Sigmoid colon (tissue), 7 donors: ENCODE measurements around the gene SLC45A1. TPM values are rescaled to one million over a fixed set of nuclear protein-coding genes. Genes with fewer than 3 reads are reported as not detected.
A peak's percentile ranks its signal among the peaks of the same experiment; 100 is the strongest.

Experiments
- DNase-seq: peaks from one replicate; pipeline ENCODE4 v3.0.0-alpha.2; 2019
- H3K27ac ChIP-seq, 4 donors: fragments of 200-600 bp; sonication (generic); one replicate each; pipeline ENCODE4 v1.5.1; 2016 to 2019; ENCODE audit warnings: mild to moderate bottlenecking in 1 of 4
- H3K27me3 ChIP-seq, 3 donors: fragments of 200-600 bp; sonication (generic); one replicate each; pipeline ENCODE4 v1.5.1; 2019; ENCODE audit warnings: mild to moderate bottlenecking in 1 of 3
- H3K36me3 ChIP-seq, 4 donors: fragments of 200-600 bp; sonication (generic); one replicate each; pipeline ENCODE4 v1.5.1; 2016 to 2019
- H3K4me1 ChIP-seq, 4 donors: fragments of 200-600 bp; sonication (generic); one replicate each; pipeline ENCODE4 v1.5.1; 2017 to 2019
- H3K4me3 ChIP-seq, 4 donors: fragments of 200-600 bp; sonication (generic); one replicate each; pipeline ENCODE4 v1.5.1; 2017 to 2019; ENCODE audit warnings: mild to moderate bottlenecking in 2 of 4, moderate library complexity in 1 of 4
- H3K9me3 ChIP-seq, 4 donors: fragments of 200-600 bp in 3 of 4; sonication (generic) in 3 of 4; one replicate each; pipeline versions ENCODE4 v1.5.1 to v1.6.1; 2013 to 2019
- CTCF ChIP-seq, 4 experiments: fragments of 450-650 bp in 3 of 4; fragments of 200-600 bp in 1 of 4; IDR thresholded peaks; one replicate each; pipeline ENCODE4 v1.5.1; 2016 to 2019; ENCODE audit warnings: antibody characterized with exemption in 4 of 4, mild to moderate bottlenecking in 3 of 4, moderate library complexity in 2 of 4
- EP300 ChIP-seq, 4 donors: sonication (generic); formaldehyde crosslinking; IDR thresholded peaks; one replicate each; pipeline ENCODE4 v1.6.1; 2017; ENCODE audit warnings: antibody characterized with exemption in 4 of 4
- POLR2A ChIP-seq, 2 donors: fragments of 450-650 bp; IDR thresholded peaks; one replicate each; pipeline ENCODE4 v1.6.1; 2016; ENCODE audit warnings: antibody characterized with exemption in 2 of 2, mild to moderate bottlenecking in 2 of 2, moderate library complexity in 2 of 2
- POLR2AphosphoS5 ChIP-seq, 4 donors: sonication (generic); formaldehyde crosslinking; IDR thresholded peaks; one replicate each; pipeline ENCODE4 v1.6.1; 2017; ENCODE audit warnings: antibody characterized with exemption in 4 of 4
- WGBS, 2 donors: extraction: QIAGEN DNeasy Blood & Tissue Kit; methylation state at CpG; one replicate each; pipeline ENCODE4 v1.1.7; 2013; 5-methylcytosine and 5-hydroxymethylcytosine counted together
- intact Hi-C: fragments of 100-400 bp; cut with DNase I; formaldehyde crosslinking; loops from one replicate; pipeline ENCODE4 v1.15.1; 2023
- polyA plus RNA-seq, 3 donors: library from polyadenylated mRNA; stranded (reverse); fragments of 200-250 nt; gene quantifications; one replicate each; pipeline ENCODE4 v1.2.3, GENCODE V29; 2013
- total RNA-seq, 4 donors: library from RNA; depleted of rRNA; stranded (reverse); fragments of >200 nt; gene quantifications; one replicate each; pipeline ENCODE4 v1.1.0, GENCODE V29; 2016
- donor health status: healthy with polysubstance abuse.
- donor health status: Bipolar disorder and iron deficiency.
- donor health status: healthy.

Gene SLC45A1
- total and polyA plus RNA-seq, 7 donors, result 1.4 to 6.5 (median 3.9) TPM; not detected in 2

- peak; percentile 63 for DNase-seq
- intact Hi-C loops, result no loop called here
- Histone ChIP-seq H3K9me3 (no peaks in the 10 kb centered on the region), H3K27me3 (no peaks in the 10 kb centered on the region), H3K4me3 (no peak overlapping the region), H3K4me1 (peaks cover 0 to 63% (median 60%) of the 10 kb centered on the region in 4 donors), H3K36me3 (peaks cover 35 to 67% (median 59%) of the 10 kb centered on the region in 4 donors), H3K27ac (peak overlapping the region; percentile 73 to 97 (median 93))
- TF ChIP-seq POLR2A (IDR thresholded peaks at IDR 0.05), result no peak
- TF ChIP-seq POLR2AphosphoS5 (IDR thresholded peaks at IDR 0.05), result no peak
- no peak for TF ChIP-seq CTCF (IDR thresholded peaks at IDR 0.05)
- TF ChIP-seq EP300 (IDR thresholded peaks at IDR 0.05), result no peak
- 78 to 84% methylated on average over 8 of the region's 8 CpGs for WGBS, 2 donors
Measured at GRCh38 chr1:8363186-8363766, 45.4 kb downstream of the SLC45A1 start.

GRCh38 chr1:8363767-8364301 is 45.9 kb downstream of the SLC45A1 start:
- Histone ChIP-seq H3K27ac (peak overlapping the region; percentile 73 to 97 (median 93)), H3K36me3 (peaks cover 29 to 62% (median 54%) of the 10 kb centered on the region in 4 donors)
- 83 to 90% methylated on average over 18 of the region's 18 CpGs for WGBS, 2 donors

GRCh38 chr1:8364528-8365442 is 46.9 kb downstream of the SLC45A1 start:
- intact Hi-C loops, result no loop called here
- 80 to 85% methylated on average over 29 of the region's 29 CpGs for WGBS, 2 donors
- peak; percentile 94 for DNase-seq
- Histone ChIP-seq H3K27me3 (no peaks in the 10 kb centered on the region), H3K36me3 (peaks cover 19 to 52% (median 45%) of the 10 kb centered on the region in 4 donors), H3K4me1 (peaks cover 0 to 76% (median 74%) of the 10 kb centered on the region in 4 donors), H3K4me3 (no peak overlapping the region), H3K27ac (peak overlapping the region; percentile 73 to 97 (median 93)), H3K9me3 (no peaks in the 10 kb centered on the region)
- TF ChIP-seq POLR2A (IDR thresholded peaks at IDR 0.05) (no peak), POLR2AphosphoS5 (IDR thresholded peaks at IDR 0.05) (peak; percentile 12 to 79 (median 58)), CTCF (IDR thresholded peaks at IDR 0.05) (no peak), EP300 (IDR thresholded peaks at IDR 0.05) (peak in 2 of 4 donors; percentile 14 to 85)

More at GRCh38 chr1:8363767-8364301, 45.9 kb downstream of the SLC45A1 start:
- TF ChIP-seq POLR2AphosphoS5 (IDR thresholded peaks at IDR 0.05), result no peak
- TF ChIP-seq POLR2A (IDR thresholded peaks at IDR 0.05), result no peak
- no peak for TF ChIP-seq EP300 (IDR thresholded peaks at IDR 0.05)
- TF ChIP-seq CTCF (IDR thresholded peaks at IDR 0.05), result no peak
- Histone ChIP-seq H3K4me3 (no peak overlapping the region), H3K9me3 (no peaks in the 10 kb centered on the region), H3K27me3 (no peaks in the 10 kb centered on the region), H3K4me1 (peaks cover 0 to 67% (median 65%) of the 10 kb centered on the region in 4 donors)
- peak; percentile 66 for DNase-seq
- intact Hi-C loops, result no loop called here

GRCh38 chr1:8365661-8366362 is 47.9 kb downstream of the SLC45A1 start:
- no peaks in the 10 kb centered on the region for H3K27me3 ChIP-seq
- whole genome bisulfite sequencing, 2 donors, result 95 to 96% methylated on average over 24 of the region's 24 CpGs
- no peak overlapping the region for H3K4me3 ChIP-seq
- H3K4me1 ChIP-seq, result peaks cover 0 to 87% (median 85%) of the 10 kb centered on the region in 4 donors
- peak overlapping the region; percentile 73 to 97 (median 93) for H3K27ac ChIP-seq
- intact Hi-C loops, result no loop called here
- peak; percentile 64 for DNase-seq
- H3K36me3 ChIP-seq, result peaks cover 12 to 42% (median 34%) of the 10 kb centered on the region in 4 donors
- H3K9me3 ChIP-seq, result no peaks in the 10 kb centered on the region
- no peak for TF ChIP-seq CTCF (IDR thresholded peaks at IDR 0.05)
- no peak for TF ChIP-seq POLR2AphosphoS5 (IDR thresholded peaks at IDR 0.05)
- no peak for TF ChIP-seq EP300 (IDR thresholded peaks at IDR 0.05)
